ENCODE data around the gene DGCR2. TPM values are rescaled to one million over a fixed set of nuclear protein-coding genes. Genes with fewer than 3 reads are reported as not detected.

DGCR2 gene
- total and polyA plus RNA-seq, 10 of the 15 experiments (the other 5 are each of a cell fraction or from before 2014, with no cell fraction given): 0.19 to 28.4 (median 16.0) TPM

- TF ChIP-seq, protein P1, sequence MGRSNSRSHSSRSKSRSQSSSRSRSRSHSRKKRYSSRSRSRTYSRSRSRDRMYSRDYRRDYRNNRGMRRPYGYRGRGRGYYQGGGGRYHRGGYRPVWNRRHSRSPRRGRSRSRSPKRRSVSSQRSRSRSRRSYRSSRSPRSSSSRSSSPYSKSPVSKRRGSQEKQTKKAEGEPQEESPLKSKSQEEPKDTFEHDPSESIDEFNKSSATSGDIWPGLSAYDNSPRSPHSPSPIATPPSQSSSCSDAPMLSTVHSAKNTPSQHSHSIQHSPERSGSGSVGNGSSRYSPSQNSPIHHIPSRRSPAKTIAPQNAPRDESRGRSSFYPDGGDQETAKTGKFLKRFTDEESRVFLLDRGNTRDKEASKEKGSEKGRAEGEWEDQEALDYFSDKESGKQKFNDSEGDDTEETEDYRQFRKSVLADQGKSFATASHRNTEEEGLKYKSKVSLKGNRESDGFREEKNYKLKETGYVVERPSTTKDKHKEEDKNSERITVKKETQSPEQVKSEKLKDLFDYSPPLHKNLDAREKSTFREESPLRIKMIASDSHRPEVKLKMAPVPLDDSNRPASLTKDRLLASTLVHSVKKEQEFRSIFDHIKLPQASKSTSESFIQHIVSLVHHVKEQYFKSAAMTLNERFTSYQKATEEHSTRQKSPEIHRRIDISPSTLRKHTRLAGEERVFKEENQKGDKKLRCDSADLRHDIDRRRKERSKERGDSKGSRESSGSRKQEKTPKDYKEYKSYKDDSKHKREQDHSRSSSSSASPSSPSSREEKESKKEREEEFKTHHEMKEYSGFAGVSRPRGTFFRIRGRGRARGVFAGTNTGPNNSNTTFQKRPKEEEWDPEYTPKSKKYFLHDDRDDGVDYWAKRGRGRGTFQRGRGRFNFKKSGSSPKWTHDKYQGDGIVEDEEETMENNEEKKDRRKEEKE (IDR thresholded peaks at IDR 0.05): no peak
Observed at GRCh38 chr22:19152942-19153883, 31.0 kb upstream of the DGCR2 start (continued).

GRCh38 chr22:19151329-19152191, 29.3 kb upstream of the DGCR2 start:
- no peak overlapping the region for H3K27ac ChIP-seq (ENCODE audit: control insufficient read depth, insufficient read depth)
- CTCF ChIA-PET: no interaction called here
- RAD21 ChIA-PET (ENCODE audit: unreplicated experiment): interaction anchor here (0.6 kb wide), 1 partner anchor 142 kb away, joined by 3 read pairs; no protein-coding TSS in a partner anchor

More at GRCh38 chr22:19151329-19152191, 29.3 kb upstream of the DGCR2 start:
- H4K20me1 ChIP-seq (ENCODE audit: control insufficient read depth, insufficient read depth): no peaks in the 10 kb centered on the region
- no peaks in the 10 kb centered on the region for H3K79me2 ChIP-seq (ENCODE audit: control insufficient read depth, insufficient read depth, low read length)
- 65% methylated on average over 10 of the region's 10 CpGs for WGBS (ENCODE audit: insufficient coverage, insufficient replicate concordance, low lambda C conversion rate, missing lambda C conversion rate)
- in situ Hi-C loops (cut with MboI): no loop called here
- SMC1A ChIA-PET (ENCODE audit: uncharacterized antibody, unreplicated experiment): no interaction called here
- DNase-seq (ENCODE audit: low read depth, low spot score) (no peak), ATAC-seq (no peak), FAIRE-seq (no peak)
- no peaks in the 10 kb centered on the region for H3K9me3 ChIP-seq (replicated peaks; ENCODE audit: control insufficient read depth, insufficient read depth, low read length)
- POLR2A ChIA-PET: no interaction called here
- no peak overlapping the region for H3K4me2 ChIP-seq (ENCODE audit: control insufficient read depth, insufficient read depth)
- no peak for TF ChIP-seq YY1 (IDR thresholded peaks at IDR 0.05; ENCODE audit: low read depth, low read length)
- TF ChIP-seq HDAC2 (IDR thresholded peaks at IDR 0.05): no peak
- no peak for TF ChIP-seq CBX3 (IDR thresholded peaks at IDR 0.05; ENCODE audit: borderline replicate concordance, low read depth)
- no peak for TF ChIP-seq MTA2 (IDR thresholded peaks at IDR 0.05; ENCODE audit: low read depth)
- TF ChIP-seq TCF7 (IDR thresholded peaks at IDR 0.05; ENCODE audit: borderline replicate concordance): no peak
- TF ChIP-seq TAF1 (IDR thresholded peaks at IDR 0.05; ENCODE audit: borderline replicate concordance, low read depth, low read length): no peak
- no peak overlapping the region for H3K9ac ChIP-seq (ENCODE audit: control insufficient read depth, insufficient read depth, low read length)
- H3K4me1 ChIP-seq (ENCODE audit: control insufficient read depth, insufficient read depth, low read length): no peaks in the 10 kb centered on the region
- no peak overlapping the region for H2AFZ ChIP-seq (ENCODE audit: control insufficient read depth, low read depth, low read length)
- peaks cover 5 to 18% of the 10 kb centered on the region in 2 experiments for H3K27me3 ChIP-seq (replicated peaks in 1 of 2; ENCODE audit: control insufficient read depth in 2 of 2, insufficient read depth in 2 of 2, low read length in 1 of 2)
- no peaks in the 10 kb centered on the region for H3K36me3 ChIP-seq (ENCODE audit: control insufficient read depth in 2 of 2, insufficient read depth in 2 of 2, low read length in 1 of 2)
- no peak overlapping the region for H3K4me3 ChIP-seq
- BruUV-seq (replicated peaks): no TSS peak
- intact Hi-C loops (cut with micrococcal nuclease; ENCODE audit: unreplicated experiment): no loop called here
